ENCODE measurements around the gene MOCS2. TPM values are rescaled to one million over a fixed set of nuclear protein-coding genes. Genes with fewer than 3 reads are reported as not detected.

The MOCS2 gene
- polyA plus RNA-seq, 3 donors, result 4.4 to 20.5 (median 18.4) TPM

- no peak overlapping the region for H2AFZ ChIP-seq (ENCODE audit: insufficient read depth, low read depth, low read length, poor library complexity, severe bottlenecking)
- Mint-ChIP-seq H3K4me1 (no peaks in the 10 kb centered on the region), H3K36me3 (peaks cover 27 to 34% of the 10 kb centered on the region in 2 donors), H3K27me3 (ENCODE audit: low read depth in 3 of 3) (no peaks in the 10 kb centered on the region), H3K4me3 (no peak overlapping the region), H3K27ac (no peak overlapping the region), H3K9me3 (no peaks in the 10 kb centered on the region)
- no peaks in the 10 kb centered on the region for H3K79me2 ChIP-seq (ENCODE audit: insufficient read depth, low read length)
- H3K4me1 ChIP-seq (ENCODE audit: control insufficient read depth in 1 of 2, insufficient read depth in 2 of 2, low read length in 2 of 2), result no peaks in the 10 kb centered on the region
- no peak overlapping the region for H3K9ac ChIP-seq (ENCODE audit: insufficient read depth, low read length, poor library complexity, severe bottlenecking)
- H4K20me1 ChIP-seq (ENCODE audit: insufficient read depth, low read length), result no peaks in the 10 kb centered on the region
- no peak overlapping the region for H3K27ac ChIP-seq (ENCODE audit: low read depth in 1 of 2, low read length in 2 of 2)
- intact Hi-C loops (cut with micrococcal nuclease), result loop anchor here (5.0 to 10.0 kb wide), 2 partner anchors 149 to 151 kb away; no protein-coding TSS in a partner anchor
- no peak overlapping the region for H3K4me3 ChIP-seq (replicated peaks in 1 of 3; ENCODE audit: low read depth in 2 of 3, low read length in 3 of 3)
- no peak overlapping the region for H3K4me2 ChIP-seq (replicated peaks; ENCODE audit: extremely low read depth, low read length, poor library complexity, severe bottlenecking)
- no CpG with 5 or more reads among the region's 3 CpGs for WGBS (ENCODE audit: insufficient coverage)
- H3K36me3 ChIP-seq (replicated peaks in 1 of 2; ENCODE audit: control insufficient read depth in 1 of 2, insufficient read depth in 2 of 2, low read length in 2 of 2), result peaks cover 17 to 46% of the 10 kb centered on the region in 2 donors
- H3K9me3 ChIP-seq (replicated peaks in 1 of 2; ENCODE audit: control insufficient read depth in 1 of 2, insufficient read depth in 1 of 2, low read length in 2 of 2), result no peaks in the 10 kb centered on the region
- DNase-seq, result peak; percentile 23 to 68 (median 45)
- no peaks in the 10 kb centered on the region for H3K27me3 ChIP-seq (ENCODE audit: control insufficient read depth in 2 of 2, insufficient read depth in 2 of 2, low read length in 2 of 2)
- TF ChIP-seq CTCF (IDR thresholded peaks at IDR 0.05), result peak; percentile 93
Measured at GRCh38 chr5:53095931-53096525, 13.5 kb downstream of the MOCS2 start.

GRCh38 chr5:53095217-53095616 is 14.3 kb downstream of the MOCS2 start:
- Histone ChIP-seq H3K27me3 (ENCODE audit: control insufficient read depth in 2 of 2, insufficient read depth in 2 of 2, low read length in 2 of 2) (no peaks in the 10 kb centered on the region), H3K4me3 (replicated peaks in 1 of 3; ENCODE audit: low read depth in 2 of 3, low read length in 3 of 3) (no peak overlapping the region), H3K36me3 (replicated peaks in 1 of 2; ENCODE audit: control insufficient read depth in 1 of 2, insufficient read depth in 2 of 2, low read length in 2 of 2) (peaks cover 16 to 38% of the 10 kb centered on the region in 2 donors), H3K9ac (ENCODE audit: insufficient read depth, low read length, poor library complexity, severe bottlenecking) (no peak overlapping the region), H3K27ac (ENCODE audit: low read depth in 1 of 2, low read length in 2 of 2) (no peak overlapping the region), H3K4me1 (ENCODE audit: control insufficient read depth in 1 of 2, insufficient read depth in 2 of 2, low read length in 2 of 2) (no peaks in the 10 kb centered on the region), H4K20me1 (ENCODE audit: insufficient read depth, low read length) (no peaks in the 10 kb centered on the region), H3K9me3 (replicated peaks in 1 of 2; ENCODE audit: control insufficient read depth in 1 of 2, insufficient read depth in 1 of 2, low read length in 2 of 2) (no peaks in the 10 kb centered on the region), H3K79me2 (ENCODE audit: insufficient read depth, low read length) (no peaks in the 10 kb centered on the region), H2AFZ (ENCODE audit: insufficient read depth, low read depth, low read length, poor library complexity, severe bottlenecking) (no peak overlapping the region), H3K4me2 (replicated peaks; ENCODE audit: extremely low read depth, low read length, poor library complexity, severe bottlenecking) (no peak overlapping the region)
- intact Hi-C loops (cut with micrococcal nuclease), result loop anchor here (5.0 to 10.0 kb wide), 2 partner anchors 148 to 150 kb away; no protein-coding TSS in a partner anchor
- DNase-seq, result no peak
- no peaks in the 10 kb centered on the region for H3K9me3 Mint-ChIP-seq
- peaks cover 27 to 29% of the 10 kb centered on the region in 2 donors for H3K36me3 Mint-ChIP-seq
- no peak for TF ChIP-seq CTCF (IDR thresholded peaks at IDR 0.05)
- no peak overlapping the region for H3K27ac Mint-ChIP-seq
- H3K4me1 Mint-ChIP-seq, result no peaks in the 10 kb centered on the region
- no peaks in the 10 kb centered on the region for H3K27me3 Mint-ChIP-seq (ENCODE audit: low read depth in 3 of 3)
- WGBS (ENCODE audit: insufficient coverage), result 100% methylated on average over 1 of the region's 7 CpGs
- H3K4me3 Mint-ChIP-seq, result no peak overlapping the region
